ENCODE measurements around the gene MAGI2.

- TF ChIP-seq EP300 (IDR thresholded peaks at IDR 0.05), result no peak
- no peak for TF ChIP-seq CTCF (IDR thresholded peaks at IDR 0.05)
- no peak for TF ChIP-seq POLR2A (IDR thresholded peaks at IDR 0.05)
These were observed 443.8 kb downstream of the MAGI2 start for GRCh38 chr7:79009647-79010046.

Data from suprapubic skin (tissue), 3 donors.